GM21526 (cell line): ENCODE results near the gene CNTN5.

ENCODE experiments used
- ATAC-seq: cut with Tn5 transposase; IDR thresholded peaks from one replicate; pipeline ENCODE4 v1.9.1; 2021; ENCODE audit warnings: moderate library complexity; ENCODE audit not compliant: unreplicated experiment, low FRiP score

Gene CNTN5

GRCh38 chr11:100151944-100152343 is 1131.2 kb downstream of the CNTN5 start:
- ATAC-seq, result no peak

- ATAC-seq, result no peak
These were observed 1132.0 kb downstream of the CNTN5 start for GRCh38 chr11:100152766-100153165.

- no peak for ATAC-seq
These were observed 1142.7 kb downstream of the CNTN5 start for GRCh38 chr11:100163471-100163870.

- ATAC-seq, result no peak
These were observed 1154.1 kb downstream of the CNTN5 start for GRCh38 chr11:100174881-100175280.

GRCh38 chr11:100176456-100176855 is 1155.7 kb downstream of the CNTN5 start:
- no peak for ATAC-seq

- no peak for ATAC-seq
These were observed 1156.9 kb downstream of the CNTN5 start for GRCh38 chr11:100177651-100178050.

GRCh38 chr11:100182350-100182749 is 1161.6 kb downstream of the CNTN5 start:
- ATAC-seq, result no peak

- ATAC-seq, result no peak
These were observed 1162.2 kb downstream of the CNTN5 start for GRCh38 chr11:100182927-100183326.

GRCh38 chr11:100185588-100185987 is 1164.8 kb downstream of the CNTN5 start:
- ATAC-seq, result no peak

GRCh38 chr11:100188137-100188783 is 1167.5 kb downstream of the CNTN5 start:
- no peak for ATAC-seq

GRCh38 chr11:100190395-100190794 is 1169.6 kb downstream of the CNTN5 start:
- ATAC-seq, result no peak

GRCh38 chr11:100192181-100192580 is 1171.4 kb downstream of the CNTN5 start:
- no peak for ATAC-seq

GRCh38 chr11:100203789-100204188 is 1183.0 kb downstream of the CNTN5 start:
- no peak for ATAC-seq

- no peak for ATAC-seq
These were observed 1185.2 kb downstream of the CNTN5 start for GRCh38 chr11:100205926-100206325.

- ATAC-seq, result no peak
These were observed 1187.5 kb downstream of the CNTN5 start for GRCh38 chr11:100208207-100208606.

- no peak for ATAC-seq
These were observed 1194.0 kb downstream of the CNTN5 start for GRCh38 chr11:100214791-100215190.

- no peak for ATAC-seq
These were observed 1200.1 kb downstream of the CNTN5 start for GRCh38 chr11:100220801-100221200.

- ATAC-seq, result no peak
These were observed 1201.0 kb downstream of the CNTN5 start for GRCh38 chr11:100221791-100222190.

GRCh38 chr11:100224541-100225034 is 1203.8 kb downstream of the CNTN5 start:
- no peak for ATAC-seq

- ATAC-seq, result no peak
These were observed 1208.3 kb downstream of the CNTN5 start for GRCh38 chr11:100229086-100229485.

- ATAC-seq, result no peak
These were observed 1211.3 kb downstream of the CNTN5 start for GRCh38 chr11:100232006-100232405.

- ATAC-seq, result no peak
These were observed 1214.3 kb downstream of the CNTN5 start for GRCh38 chr11:100235085-100235484.
